HepG2 (cell line): Measurements from ENCODE around the gene CDT1. TPM values are rescaled to one million over a fixed set of nuclear protein-coding genes. Genes with fewer than 3 reads are reported as not detected.

Experiments used
- DPF2 ChIP-seq: sonication (generic); formaldehyde crosslinking; IDR thresholded peaks from 2 replicates; pipeline ENCODE4 v1.4.0; 2020; ENCODE audit warnings: mild to moderate bottlenecking, low read depth, missing genetic modification reagents, borderline replicate concordance
- EED ChIP-seq: sonication (generic); formaldehyde crosslinking; IDR thresholded peaks from 2 replicates; pipeline ENCODE4 v1.5.0; 2020; ENCODE audit warnings: mild to moderate bottlenecking, missing genetic modification reagents
- EZH2 ChIP-seq: conservative IDR thresholded peaks from 2 replicates; pipeline ENCODE4 v1.6.1; 2012; ENCODE audit warnings: mild to moderate bottlenecking, low read depth, low read length, moderate library complexity
- KAT8 ChIP-seq: IDR thresholded peaks from 2 replicates; pipeline ENCODE4 v1.6.1; 2016; ENCODE audit warnings: missing genetic modification reagents, missing compliant biosample characterization
- MBNL3 ChIP-seq: fragments of 250-450 bp; sonication (Bioruptor Pico); conservative IDR thresholded peaks from 2 replicates; pipeline ENCODE4 v1.8.0; 2022; ENCODE audit warnings: mild to moderate bottlenecking, inconsistent platforms
- MLX ChIP-seq: IDR thresholded peaks from 2 replicates; pipeline ENCODE4 v1.6.1; 2016
- NFATC3 ChIP-seq: sonication (generic); formaldehyde crosslinking; IDR thresholded peaks from 2 replicates; pipeline ENCODE4 v1.5.1; 2020; ENCODE audit warnings: mild to moderate bottlenecking, missing genetic modification reagents
- POLR2AphosphoS5 ChIP-seq: IDR thresholded peaks from 2 replicates; pipeline ENCODE4 v1.6.1; 2012; ENCODE audit warnings: low read depth, low read length
- SP1 ChIP-seq, 2 experiments: fragments of 450-650 bp in 1 of 2; sonication (generic) in 1 of 2; formaldehyde crosslinking in 1 of 2; IDR thresholded peaks; 2 replicates each; pipeline versions ENCODE4 v1.4.0 to v1.6.1; 2016 to 2020; ENCODE audit warnings: missing genetic modification reagents in 1 of 2
- SP140L ChIP-seq: sonication (generic); formaldehyde crosslinking; IDR thresholded peaks from 2 replicates; pipeline ENCODE4 v1.4.0; 2020; ENCODE audit warnings: missing genetic modification reagents, borderline replicate concordance
- TRIM22 ChIP-seq: fragments of 450-650 bp; IDR thresholded peaks from 2 replicates; pipeline ENCODE4 v1.6.1; 2017
- ZFYVE20 ChIP-seq: sonication (generic); formaldehyde crosslinking; IDR thresholded peaks from 2 replicates; pipeline ENCODE4 v1.8.0; 2023; ENCODE audit warnings: low read depth, mild to moderate bottlenecking, moderate library complexity, missing genetic modification reagents, borderline replicate concordance
- ZNF550 ChIP-seq: sonication (generic); formaldehyde crosslinking; IDR thresholded peaks from 2 replicates; pipeline ENCODE4 v1.4.0; 2020; ENCODE audit warnings: mild to moderate bottlenecking, missing genetic modification reagents, borderline replicate concordance
- ZNF607 ChIP-seq: sonication (generic); formaldehyde crosslinking; IDR thresholded peaks from 2 replicates; pipeline ENCODE4 v1.5.1; 2020; ENCODE audit warnings: missing genetic modification reagents, mild to moderate bottlenecking, borderline replicate concordance
- ZNF619 ChIP-seq: sonication (generic); formaldehyde crosslinking; IDR thresholded peaks from 2 replicates; pipeline ENCODE4 v1.4.0; 2020; ENCODE audit warnings: mild to moderate bottlenecking, missing genetic modification reagents
- ZNF672 ChIP-seq: sonication (generic); formaldehyde crosslinking; IDR thresholded peaks from 2 replicates; pipeline ENCODE4 v1.8.1; 2022; ENCODE audit warnings: missing genetic modification reagents
- ZNF747 ChIP-seq: sonication (generic); formaldehyde crosslinking; IDR thresholded peaks from 2 replicates; pipeline ENCODE4 v1.8.1; 2023; ENCODE audit warnings: missing genetic modification reagents, mild to moderate bottlenecking, borderline replicate concordance
- ZNF772 ChIP-seq: sonication (generic); formaldehyde crosslinking; IDR thresholded peaks from 2 replicates; pipeline ENCODE4 v1.5.0; 2020; ENCODE audit warnings: mild to moderate bottlenecking, missing genetic modification reagents
- polyA plus RNA-seq, 8 experiments: library from polyadenylated mRNA; depleted of rRNA in 3 of 8; stranded (reverse) in 7 of 8; unstranded in 1 of 8; fragments of >200 nt; fragmentation: Illumina TruSeq in 4 of 8; extraction: Trizol in 4 of 8; gene quantifications; 2 replicates each; pipeline versions ENCODE4 v1.2.1 to v1.2.3, GENCODE V29; 2011 to 2016; ENCODE audit warnings: low read depth in 4 of 8, missing spikeins in 1 of 8, mixed read lengths in 1 of 8; ENCODE audit not compliant: insufficient read depth in 1 of 8
- total RNA-seq, 5 experiments: library from RNA; depleted of rRNA; stranded (reverse); fragments of >200 nt; fragmentation: Illumina TruSeq; extraction: Trizol; gene quantifications; 2 replicates each; pipeline ENCODE4 v1.2.3, GENCODE V29; 2016; ENCODE audit warnings: low read depth in 1 of 5
- TF ChIP-seq, protein P1 (sequence below): sonication (generic); formaldehyde crosslinking; IDR thresholded peaks from 2 replicates; pipeline ENCODE4 v1.4.0; 2020; ENCODE audit warnings: missing genetic modification reagents, borderline replicate concordance
- TF ChIP-seq, protein P2 (sequence below): sonication (generic); formaldehyde crosslinking; IDR thresholded peaks from 2 replicates; pipeline ENCODE4 v1.8.0; 2022; ENCODE audit warnings: missing genetic modification reagents, mild to moderate bottlenecking, borderline replicate concordance
- TF ChIP-seq, protein P3 (sequence below): IDR thresholded peaks from 2 replicates; pipeline ENCODE4 v1.6.1; 2016; ENCODE audit warnings: low read depth, control low read depth
- TF ChIP-seq, protein P4 (sequence below): sonication (generic); formaldehyde crosslinking; IDR thresholded peaks from 2 replicates; pipeline ENCODE4 v1.4.0; 2020; ENCODE audit warnings: mild to moderate bottlenecking, missing genetic modification reagents

Gene CDT1
- total and polyA plus RNA-seq, 2 of the 13 experiments (the other 11 are each of a cell fraction or from before 2014, with no cell fraction given), result 23.1 to 23.8 TPM

GRCh38 chr16:88812513-88813268 lies 9.1 kb downstream of the CDT1 start (continued):
- TF ChIP-seq SP1 (IDR thresholded peaks at IDR 0.05) (no peak), SP1 (CRISPR knock-in tag; IDR thresholded peaks at IDR 0.05) (no peak; the same call in 1 of the 2 replicates), ZNF619 (CRISPR knock-in tag) (no peak), EZH2 (no peak), TRIM22 (no peak), ZNF747 (CRISPR knock-in tag) (0 out of 2 replicates have a peak, but pooled peaks have one; percentile 54), ZNF672 (CRISPR knock-in tag) (no peak), SP140L (no peak), ZFYVE20 (CRISPR knock-in tag) (no peak), POLR2AphosphoS5 (no peak), DPF2 (CRISPR knock-in tag) (no peak), KAT8 (CRISPR knock-in tag) (no peak), MLX (CRISPR knock-in tag) (no peak), ZNF550 (CRISPR knock-in tag) (no peak), NFATC3 (CRISPR knock-in tag) (no peak), MBNL3 (no peak), EED (CRISPR knock-in tag) (0 out of 2 replicates have a peak, but pooled peaks have one; percentile 86), ZNF772 (0 out of 2 replicates have a peak, but pooled peaks have one; percentile 37), ZNF607 (CRISPR knock-in tag) (no peak)
- TF ChIP-seq, protein P1, sequence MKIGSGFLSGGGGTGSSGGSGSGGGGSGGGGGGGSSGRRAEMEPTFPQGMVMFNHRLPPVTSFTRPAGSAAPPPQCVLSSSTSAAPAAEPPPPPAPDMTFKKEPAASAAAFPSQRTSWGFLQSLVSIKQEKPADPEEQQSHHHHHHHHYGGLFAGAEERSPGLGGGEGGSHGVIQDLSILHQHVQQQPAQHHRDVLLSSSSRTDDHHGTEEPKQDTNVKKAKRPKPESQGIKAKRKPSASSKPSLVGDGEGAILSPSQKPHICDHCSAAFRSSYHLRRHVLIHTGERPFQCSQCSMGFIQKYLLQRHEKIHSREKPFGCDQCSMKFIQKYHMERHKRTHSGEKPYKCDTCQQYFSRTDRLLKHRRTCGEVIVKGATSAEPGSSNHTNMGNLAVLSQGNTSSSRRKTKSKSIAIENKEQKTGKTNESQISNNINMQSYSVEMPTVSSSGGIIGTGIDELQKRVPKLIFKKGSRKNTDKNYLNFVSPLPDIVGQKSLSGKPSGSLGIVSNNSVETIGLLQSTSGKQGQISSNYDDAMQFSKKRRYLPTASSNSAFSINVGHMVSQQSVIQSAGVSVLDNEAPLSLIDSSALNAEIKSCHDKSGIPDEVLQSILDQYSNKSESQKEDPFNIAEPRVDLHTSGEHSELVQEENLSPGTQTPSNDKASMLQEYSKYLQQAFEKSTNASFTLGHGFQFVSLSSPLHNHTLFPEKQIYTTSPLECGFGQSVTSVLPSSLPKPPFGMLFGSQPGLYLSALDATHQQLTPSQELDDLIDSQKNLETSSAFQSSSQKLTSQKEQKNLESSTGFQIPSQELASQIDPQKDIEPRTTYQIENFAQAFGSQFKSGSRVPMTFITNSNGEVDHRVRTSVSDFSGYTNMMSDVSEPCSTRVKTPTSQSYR, result no peak
- TF ChIP-seq, protein P2, sequence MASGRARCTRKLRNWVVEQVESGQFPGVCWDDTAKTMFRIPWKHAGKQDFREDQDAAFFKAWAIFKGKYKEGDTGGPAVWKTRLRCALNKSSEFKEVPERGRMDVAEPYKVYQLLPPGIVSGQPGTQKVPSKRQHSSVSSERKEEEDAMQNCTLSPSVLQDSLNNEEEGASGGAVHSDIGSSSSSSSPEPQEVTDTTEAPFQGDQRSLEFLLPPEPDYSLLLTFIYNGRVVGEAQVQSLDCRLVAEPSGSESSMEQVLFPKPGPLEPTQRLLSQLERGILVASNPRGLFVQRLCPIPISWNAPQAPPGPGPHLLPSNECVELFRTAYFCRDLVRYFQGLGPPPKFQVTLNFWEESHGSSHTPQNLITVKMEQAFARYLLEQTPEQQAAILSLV (CRISPR knock-in tag), result no peak
- TF ChIP-seq, protein P3, sequence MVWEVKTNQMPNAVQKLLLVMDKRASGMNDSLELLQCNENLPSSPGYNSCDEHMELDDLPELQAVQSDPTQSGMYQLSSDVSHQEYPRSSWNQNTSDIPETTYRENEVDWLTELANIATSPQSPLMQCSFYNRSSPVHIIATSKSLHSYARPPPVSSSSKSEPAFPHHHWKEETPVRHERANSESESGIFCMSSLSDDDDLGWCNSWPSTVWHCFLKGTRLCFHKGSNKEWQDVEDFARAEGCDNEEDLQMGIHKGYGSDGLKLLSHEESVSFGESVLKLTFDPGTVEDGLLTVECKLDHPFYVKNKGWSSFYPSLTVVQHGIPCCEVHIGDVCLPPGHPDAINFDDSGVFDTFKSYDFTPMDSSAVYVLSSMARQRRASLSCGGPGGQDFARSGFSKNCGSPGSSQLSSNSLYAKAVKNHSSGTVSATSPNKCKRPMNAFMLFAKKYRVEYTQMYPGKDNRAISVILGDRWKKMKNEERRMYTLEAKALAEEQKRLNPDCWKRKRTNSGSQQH (CRISPR knock-in tag), result no peak
- TF ChIP-seq, protein P4, sequence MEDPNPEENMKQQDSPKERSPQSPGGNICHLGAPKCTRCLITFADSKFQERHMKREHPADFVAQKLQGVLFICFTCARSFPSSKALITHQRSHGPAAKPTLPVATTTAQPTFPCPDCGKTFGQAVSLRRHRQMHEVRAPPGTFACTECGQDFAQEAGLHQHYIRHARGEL, result no peak
